DND-41 (cell line): Measurements from ENCODE around the gene GNB1L.
A peak's percentile ranks its signal among the peaks of the same experiment; 100 is the strongest.

Source experiments
- ATAC-seq: fragments of 200-7000 bp; cut with Tn5 transposase; 3 replicates; pipeline ENCODE4 v1.9.1; 2021; ENCODE audit warnings: low read depth; ENCODE audit not compliant: insufficient read depth
- DNase-seq: peaks from one replicate; pipeline ENCODE4 v3.0.0-alpha.2; 2020
- H2AFZ ChIP-seq: 2 replicates; pipeline ENCODE4 v1.6.0; 2012; ENCODE audit warnings: low read depth, low read length
- H3K27ac ChIP-seq: 2 replicates; pipeline ENCODE4 v1.5.1; 2012; ENCODE audit warnings: low read length, inconsistent platforms
- H3K27me3 ChIP-seq: fragments of 200-600 bp; sonication (generic); 2 replicates; pipeline ENCODE4 v1.6.0; 2012; ENCODE audit warnings: low read length, mild to moderate bottlenecking, inconsistent platforms; ENCODE audit not compliant: insufficient read depth, poor library complexity
- H3K36me3 ChIP-seq: 2 replicates; pipeline ENCODE4 v1.5.1; 2012; ENCODE audit warnings: low read length, inconsistent platforms; ENCODE audit not compliant: insufficient read depth
- H3K4me1 ChIP-seq: 2 replicates; pipeline ENCODE4 v1.5.1; 2012; ENCODE audit warnings: mild to moderate bottlenecking, low read length; ENCODE audit not compliant: insufficient read depth
- H3K4me2 ChIP-seq: 2 replicates; pipeline ENCODE4 v1.6.0; 2012; ENCODE audit warnings: mild to moderate bottlenecking, moderate library complexity, low read length, inconsistent platforms; ENCODE audit not compliant: insufficient read depth
- H3K4me3 ChIP-seq, 2 experiments: fragments of 200-600 bp in 1 of 2; shearing (Covaris generic) in 1 of 2; 2 replicates each; pipeline ENCODE4 v1.5.1; 2012 to 2016; ENCODE audit warnings: inconsistent platforms in 2 of 2, low read length in 2 of 2, mild to moderate bottlenecking in 2 of 2, low read depth in 1 of 2, moderate library complexity in 1 of 2
- H3K79me2 ChIP-seq: 2 replicates; pipeline ENCODE4 v1.6.0; 2012; ENCODE audit warnings: low read length, inconsistent platforms; ENCODE audit not compliant: insufficient read depth
- H3K9ac ChIP-seq: 2 replicates; pipeline ENCODE4 v1.6.0; 2012; ENCODE audit warnings: low read depth, mild to moderate bottlenecking, inconsistent platforms, low read length, moderate library complexity
- H3K9me3 ChIP-seq: 2 replicates; pipeline ENCODE4 v1.5.1; 2012; ENCODE audit warnings: low read length, moderate library complexity, mild to moderate bottlenecking, inconsistent platforms; ENCODE audit not compliant: insufficient read depth, severe bottlenecking
- H4K20me1 ChIP-seq: 2 replicates; pipeline ENCODE4 v1.6.0; 2012; ENCODE audit warnings: low read length; ENCODE audit not compliant: insufficient read depth
- EZH2 ChIP-seq: IDR thresholded peaks from 3 replicates; pipeline ENCODE4 v1.6.1; 2012; ENCODE audit warnings: borderline replicate concordance, low read depth, mild to moderate bottlenecking, moderate library complexity, low read length, inconsistent platforms; ENCODE audit not compliant: severe bottlenecking
- TF ChIP-seq, protein P1 (sequence below): IDR thresholded peaks from 2 replicates; pipeline ENCODE4 v1.5.1; 2012; ENCODE audit warnings: borderline replicate concordance, low read length, moderate library complexity, mild to moderate bottlenecking; ENCODE audit not compliant: poor library complexity, severe bottlenecking; ENCODE audit errors: extremely low read depth

GNB1L gene

DNA sequence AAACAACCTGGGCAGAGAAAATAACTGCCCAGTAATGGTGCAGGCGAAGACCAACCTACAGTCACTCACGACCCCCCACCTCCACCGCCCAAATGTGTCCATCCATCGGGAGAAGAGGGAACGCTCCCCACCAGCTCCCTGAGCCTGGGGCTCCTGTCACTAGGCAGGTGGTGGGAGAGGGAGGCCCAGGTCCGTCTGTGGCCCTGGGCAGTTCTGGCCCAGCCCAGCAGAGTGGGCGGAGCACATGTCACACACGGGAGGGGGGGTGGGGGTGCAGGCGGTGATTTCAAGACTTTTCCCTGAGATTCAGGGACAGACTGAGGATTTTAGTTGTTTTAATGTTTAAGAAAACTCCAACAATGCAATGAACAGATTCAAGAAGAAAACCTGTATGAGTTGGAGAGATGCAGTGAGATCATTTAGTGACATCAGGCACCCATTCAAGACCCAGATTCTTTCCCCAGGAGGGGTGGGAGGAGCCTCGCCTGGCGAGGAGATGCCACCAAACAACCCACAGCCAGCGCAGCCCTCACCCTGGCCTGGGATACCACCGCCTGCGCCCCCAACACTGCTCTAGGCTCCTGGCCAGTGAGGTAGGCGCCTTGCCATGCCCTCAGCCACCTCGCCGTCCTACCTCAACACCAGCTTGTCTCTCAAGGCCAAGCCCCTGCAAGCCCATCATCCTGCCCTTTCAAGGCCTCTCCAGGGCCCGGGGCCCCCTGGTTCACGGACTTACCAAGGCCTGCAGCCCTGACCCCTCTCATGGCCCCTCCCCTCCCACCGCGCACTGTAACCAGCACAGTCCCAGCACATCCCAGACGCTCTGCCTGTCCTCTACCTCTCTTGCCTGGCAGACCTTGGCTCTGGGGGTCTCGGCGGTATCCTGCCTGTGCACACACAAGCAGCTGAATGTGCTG, 57.3 kb downstream of the GNB1L start:
- Histone ChIP-seq H4K20me1 (no peaks in the 10 kb centered on the region; the same call in 1 of the 2 replicates), H3K4me2 (no peak overlapping the region), H2AFZ (no peak overlapping the region), H3K79me2 (no peaks in the 10 kb centered on the region), H3K4me1 (no peaks in the 10 kb centered on the region), H3K9ac (no peak overlapping the region), H3K36me3 (peaks cover 58% of the 10 kb centered on the region), H3K9me3 (no peaks in the 10 kb centered on the region), H3K27me3 (no peaks in the 10 kb centered on the region), H3K4me3 (no peak overlapping the region), H3K27ac (no peak overlapping the region)
- TF ChIP-seq, protein P1, sequence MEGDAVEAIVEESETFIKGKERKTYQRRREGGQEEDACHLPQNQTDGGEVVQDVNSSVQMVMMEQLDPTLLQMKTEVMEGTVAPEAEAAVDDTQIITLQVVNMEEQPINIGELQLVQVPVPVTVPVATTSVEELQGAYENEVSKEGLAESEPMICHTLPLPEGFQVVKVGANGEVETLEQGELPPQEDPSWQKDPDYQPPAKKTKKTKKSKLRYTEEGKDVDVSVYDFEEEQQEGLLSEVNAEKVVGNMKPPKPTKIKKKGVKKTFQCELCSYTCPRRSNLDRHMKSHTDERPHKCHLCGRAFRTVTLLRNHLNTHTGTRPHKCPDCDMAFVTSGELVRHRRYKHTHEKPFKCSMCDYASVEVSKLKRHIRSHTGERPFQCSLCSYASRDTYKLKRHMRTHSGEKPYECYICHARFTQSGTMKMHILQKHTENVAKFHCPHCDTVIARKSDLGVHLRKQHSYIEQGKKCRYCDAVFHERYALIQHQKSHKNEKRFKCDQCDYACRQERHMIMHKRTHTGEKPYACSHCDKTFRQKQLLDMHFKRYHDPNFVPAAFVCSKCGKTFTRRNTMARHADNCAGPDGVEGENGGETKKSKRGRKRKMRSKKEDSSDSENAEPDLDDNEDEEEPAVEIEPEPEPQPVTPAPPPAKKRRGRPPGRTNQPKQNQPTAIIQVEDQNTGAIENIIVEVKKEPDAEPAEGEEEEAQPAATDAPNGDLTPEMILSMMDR = no peak
- no peak for TF ChIP-seq EZH2
- DNase-seq (no peak), ATAC-seq (0 out of 3 replicates have a peak, but pooled peaks have one; percentile 13)

DNA sequence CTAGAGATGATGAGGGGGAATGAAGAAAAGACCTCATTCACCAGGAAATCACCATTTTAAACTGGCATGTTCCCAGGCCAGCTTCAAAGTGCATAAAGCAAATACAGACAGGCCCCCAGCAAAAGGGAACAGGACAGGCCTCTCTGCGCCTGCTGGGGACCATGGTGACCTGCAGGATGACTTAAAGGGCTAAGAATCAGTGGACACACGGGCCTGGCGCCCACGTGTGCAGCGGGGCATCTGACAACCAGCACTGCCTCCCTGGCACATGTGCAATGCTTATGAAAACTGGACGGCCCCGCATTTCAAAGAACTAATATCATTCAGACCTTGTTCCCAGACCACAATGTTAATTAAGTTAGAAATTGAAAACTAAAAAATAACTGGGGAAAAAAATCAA, 58.5 kb downstream of the GNB1L start:
- peaks cover 59% of the 10 kb centered on the region for H3K36me3 ChIP-seq

DNA sequence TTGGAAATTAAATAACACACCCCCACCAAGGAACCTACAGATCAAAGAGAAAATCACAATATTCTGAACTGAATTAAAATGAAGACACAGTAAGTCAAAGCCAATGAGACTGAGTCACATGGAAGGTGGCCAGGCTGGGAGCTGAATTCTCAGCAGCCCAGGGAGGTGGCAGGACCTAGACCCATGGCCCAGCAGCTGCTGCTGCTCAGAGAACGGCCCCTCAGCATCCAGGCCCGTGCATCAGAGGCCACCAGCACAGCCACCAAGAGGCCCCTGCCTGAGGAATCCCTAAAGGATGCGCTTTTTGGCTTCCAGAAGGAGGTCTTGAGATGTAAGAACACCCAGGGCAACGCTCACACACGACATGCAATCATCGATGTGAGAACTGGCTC, 59.1 kb downstream of the GNB1L start:
- DNase-seq = no peak
- Histone ChIP-seq H3K36me3 (peaks cover 59% of the 10 kb centered on the region), H3K9ac (no peak overlapping the region), H3K4me1 (no peaks in the 10 kb centered on the region), H3K4me2 (no peak overlapping the region), H3K4me3 (no peak overlapping the region), H4K20me1 (no peaks in the 10 kb centered on the region; the same call in 1 of the 2 replicates), H3K27ac (no peak overlapping the region), H3K79me2 (no peaks in the 10 kb centered on the region), H3K9me3 (no peaks in the 10 kb centered on the region), H2AFZ (no peak overlapping the region), H3K27me3 (no peaks in the 10 kb centered on the region)
- ATAC-seq = no peak
- TF ChIP-seq EZH2 = no peak
- TF ChIP-seq, protein P1 = no peak

More for the DNA sequence above, 58.5 kb downstream of the GNB1L start:
- no peak overlapping the region for H3K4me2 ChIP-seq
- no peak overlapping the region for H3K27ac ChIP-seq
- no peak overlapping the region for H3K9ac ChIP-seq
- ATAC-seq = no peak
- no peak overlapping the region for H3K4me3 ChIP-seq
- no peaks in the 10 kb centered on the region for H3K9me3 ChIP-seq
- H2AFZ ChIP-seq = no peak overlapping the region
- TF ChIP-seq EZH2 = no peak
- TF ChIP-seq, protein P1 = no peak
- no peaks in the 10 kb centered on the region for H3K27me3 ChIP-seq
- no peaks in the 10 kb centered on the region for H3K4me1 ChIP-seq
- no peaks in the 10 kb centered on the region for H3K79me2 ChIP-seq
- DNase-seq = no peak
- no peaks in the 10 kb centered on the region; the same call in 1 of the 2 replicates for H4K20me1 ChIP-seq
